K562 (cell line): Measurements from ENCODE around the gene SPAG9. TPM values are rescaled to one million over a fixed set of nuclear protein-coding genes. Genes with fewer than 3 reads are reported as not detected.

Experiments
- CCNT2 ChIP-seq: IDR thresholded peaks from 2 replicates; pipeline ENCODE4 v1.6.1; 2011; ENCODE audit warnings: borderline replicate concordance, low read depth, mild to moderate bottlenecking, moderate library complexity, mixed read lengths, low read length; ENCODE audit not compliant: insufficient read length; ENCODE audit errors: extremely low read depth
- FUS ChIP-seq: fragments of 200-400 bp; formaldehyde crosslinking; optimal IDR thresholded peaks from 2 replicates; pipeline ENCODE3; 2017; ENCODE audit warnings: low read depth, low read length
- IRF9 ChIP-seq: fragments of 450-650 bp; IDR thresholded peaks from 2 replicates; pipeline ENCODE4 v1.6.1; 2016; ENCODE audit warnings: missing biosample characterization, missing genetic modification characterization
- NFATC3 ChIP-seq: fragments of 450-650 bp; IDR thresholded peaks from 2 replicates; pipeline ENCODE4 v1.6.1; 2017; ENCODE audit warnings: mild to moderate bottlenecking
- POLR2G ChIP-seq: fragments of 200-400 bp; formaldehyde crosslinking; IDR thresholded peaks from 2 replicates; pipeline ENCODE4 v1.6.1; 2017; ENCODE audit warnings: low read depth, mild to moderate bottlenecking, antibody characterized with exemption, low read length, moderate library complexity
- RAD21 ChIP-seq, 2 experiments: fragments of 250-450 bp in 1 of 2; fragments of 450-650 bp in 1 of 2; sonication (Bioruptor Pico) in 1 of 2; formaldehyde crosslinking in 1 of 2; IDR thresholded peaks in 1 of 2; conservative IDR thresholded peaks in 1 of 2; 2 replicates each; pipeline versions ENCODE4 v1.4.0 to v1.8.0; 2020 to 2022; ENCODE audit warnings: mild to moderate bottlenecking in 2 of 2, moderate library complexity in 1 of 2
- SMARCE1 ChIP-seq: fragments of 450-650 bp; IDR thresholded peaks from 2 replicates; pipeline ENCODE4 v1.7.1; 2016; ENCODE audit warnings: mild to moderate bottlenecking
- STAT6 ChIP-seq: sonication (generic); formaldehyde crosslinking; IDR thresholded peaks from 2 replicates; pipeline ENCODE4 v1.8.1; 2023; ENCODE audit warnings: mild to moderate bottlenecking, missing genetic modification reagents
- THRB ChIP-seq: fragments of 450-650 bp; formaldehyde crosslinking; conservative IDR thresholded peaks from 2 replicates; pipeline ENCODE4 v1.4.0; 2022; ENCODE audit warnings: mild to moderate bottlenecking, missing genetic modification characterization
- XRCC3 ChIP-seq: fragments of 450-650 bp; IDR thresholded peaks from 2 replicates; pipeline ENCODE4 v1.6.1; 2017; ENCODE audit warnings: mild to moderate bottlenecking, moderate library complexity
- ZNF212 ChIP-seq: fragments of 450-650 bp; formaldehyde crosslinking; IDR thresholded peaks from 2 replicates; pipeline ENCODE4 v1.4.0; 2020; ENCODE audit warnings: mild to moderate bottlenecking
- ZNF280B ChIP-seq: fragments of 250-450 bp; sonication (Bioruptor Pico); IDR thresholded peaks from 2 replicates; pipeline ENCODE4 v1.5.1; 2021; ENCODE audit warnings: mild to moderate bottlenecking
- ZNF518B ChIP-seq: fragments of 250-450 bp; sonication (Bioruptor Pico); IDR thresholded peaks from 2 replicates; pipeline ENCODE4 v1.5.0; 2021; ENCODE audit warnings: mild to moderate bottlenecking, moderate library complexity
- ZNF589 ChIP-seq: fragments of 200-800 bp; sonication (Bioruptor generic); IDR thresholded peaks from 2 replicates; pipeline ENCODE4 v1.6.1; 2016; ENCODE audit warnings: low read depth, missing genetic modification characterization, missing compliant biosample characterization
- ZNF780A ChIP-seq: fragments of 250-450 bp; sonication (Bioruptor Pico); IDR thresholded peaks from 2 replicates; pipeline ENCODE4 v1.5.0; 2021; ENCODE audit warnings: mild to moderate bottlenecking
- polyA plus RNA-seq, 8 experiments: library from polyadenylated mRNA; depleted of rRNA in 4 of 8; stranded (reverse) in 5 of 8; unstranded in 3 of 8; fragments of >200 nt; fragmentation: Nextera tagmentation in 2 of 8; fragmentation: Illumina TruSeq in 1 of 8; extraction: Ambion mirVana in 2 of 8; extraction: Trizol in 1 of 8; gene quantifications; 2 replicates each; pipeline versions ENCODE4 v1.2.1 to v1.2.3, GENCODE V29; 2011 to 2014; ENCODE audit warnings: inconsistent platforms in 1 of 8, missing spikeins in 1 of 8
- total RNA-seq, 7 experiments: library from RNA; depleted of rRNA in 6 of 7; stranded (reverse); fragments of >200 nt in 6 of 7; fragmentation: Illumina TruSeq in 2 of 7; extraction: Trizol in 2 of 7; gene quantifications; 2 replicates each; pipeline versions ENCODE4 v1.2.1 to v1.2.3, GENCODE V29; 2011 to 2021; ENCODE audit warnings: low replicate concordance in 1 of 7

Gene SPAG9
- total and polyA plus RNA-seq, 9 of the 15 experiments (the other 6 are each of a cell fraction or from before 2014, with no cell fraction given), result 12.2 to 99.2 (median 58.2) TPM

GRCh38 chr17:51166987-51167931 lies 46.6 kb upstream of the SPAG9 start (continued):
- TF ChIP-seq STAT6 (CRISPR knock-in tag), result no peak
- no peak for TF ChIP-seq IRF9 (tag)
- TF ChIP-seq ZNF212 (CRISPR knock-in tag), result no peak
- no peak for TF ChIP-seq THRB (CRISPR knock-in tag)
- TF ChIP-seq RAD21 (CRISPR knock-in tag; conservative IDR thresholded peaks at IDR 0.05 in 1 of 2, IDR thresholded peaks at IDR 0.05 in 1 of 2), result peak in 1 of 2 experiments; percentile 48; a peak in 2 of 4 replicates
- TF ChIP-seq NFATC3, result no peak
- peak; percentile 59 for TF ChIP-seq POLR2G
- no peak for TF ChIP-seq ZNF589
- no peak for TF ChIP-seq FUS
- no peak for TF ChIP-seq ZNF780A (CRISPR knock-in tag)
- TF ChIP-seq ZNF280B (CRISPR knock-in tag), result no peak
- no peak for TF ChIP-seq XRCC3
- no peak for TF ChIP-seq ZNF518B (CRISPR knock-in tag)
- no peak for TF ChIP-seq CCNT2
- no peak for TF ChIP-seq SMARCE1
